ENCODE results near the gene TULP4.
"Not testable (repeated sequence)": the region's sequence is repeated elsewhere in the genome, so short reads cannot be mapped to it uniquely, and the experiment has no call there.

The TULP4 gene

DNA sequence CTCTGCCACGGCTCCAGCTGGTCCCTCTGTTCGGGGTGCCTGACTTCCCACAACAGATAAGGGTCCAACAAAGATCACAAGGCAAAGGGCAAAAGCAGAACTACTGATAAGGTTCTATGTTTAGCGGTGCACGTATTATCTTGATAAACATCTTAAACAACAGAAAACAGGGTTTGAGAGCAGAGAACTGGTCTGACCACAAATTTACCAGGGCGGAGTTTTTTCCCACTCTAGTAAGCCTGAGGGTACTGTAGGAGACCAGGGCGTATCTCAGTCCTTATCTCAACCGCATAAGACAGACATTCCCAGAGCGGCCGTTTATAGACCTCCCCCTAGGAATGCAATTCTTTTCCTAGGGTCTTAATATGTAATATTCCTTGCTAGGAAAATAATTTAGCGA, 14.6 kb upstream of the TULP4 start:
- not testable (repeated sequence) for H3K4me2 ChIP-seq (ENCODE audit: low read length); H3K79me2 ChIP-seq (ENCODE audit: control insufficient read depth, insufficient read depth, low read length); H4K5ac ChIP-seq (ENCODE audit: low read length); H3K9ac ChIP-seq (ENCODE audit: low read length); H4K8ac ChIP-seq (ENCODE audit: low read depth, low read length); DNase-seq; H2AK5ac ChIP-seq (ENCODE audit: low read length); H3K79me1 ChIP-seq (ENCODE audit: low read length); H3K36me3 ChIP-seq (ENCODE audit: control insufficient read depth, insufficient read depth, low read length); H2BK5ac ChIP-seq (ENCODE audit: low read length); H3K27ac ChIP-seq (ENCODE audit: low read depth, low read length); H3K18ac ChIP-seq (ENCODE audit: low read length); H3K4ac ChIP-seq (ENCODE audit: low read depth, low read length); H2BK15ac ChIP-seq (replicated peaks; ENCODE audit: low read depth); H3K4me1 ChIP-seq (ENCODE audit: control insufficient read depth, low read depth, low read length); H3K4me3 ChIP-seq (ENCODE audit: low read length); H3K56ac ChIP-seq (ENCODE audit: low read length); H3K27me3 ChIP-seq (ENCODE audit: insufficient read depth, low read length, poor library complexity); H3K23ac ChIP-seq (ENCODE audit: low read length); H2BK120ac ChIP-seq (ENCODE audit: low read depth, low read length)
- WGBS (ENCODE audit: extremely low coverage, insufficient coverage, low lambda C conversion rate): no CpG with 5 or more reads among the region's 10 CpGs

DNA sequence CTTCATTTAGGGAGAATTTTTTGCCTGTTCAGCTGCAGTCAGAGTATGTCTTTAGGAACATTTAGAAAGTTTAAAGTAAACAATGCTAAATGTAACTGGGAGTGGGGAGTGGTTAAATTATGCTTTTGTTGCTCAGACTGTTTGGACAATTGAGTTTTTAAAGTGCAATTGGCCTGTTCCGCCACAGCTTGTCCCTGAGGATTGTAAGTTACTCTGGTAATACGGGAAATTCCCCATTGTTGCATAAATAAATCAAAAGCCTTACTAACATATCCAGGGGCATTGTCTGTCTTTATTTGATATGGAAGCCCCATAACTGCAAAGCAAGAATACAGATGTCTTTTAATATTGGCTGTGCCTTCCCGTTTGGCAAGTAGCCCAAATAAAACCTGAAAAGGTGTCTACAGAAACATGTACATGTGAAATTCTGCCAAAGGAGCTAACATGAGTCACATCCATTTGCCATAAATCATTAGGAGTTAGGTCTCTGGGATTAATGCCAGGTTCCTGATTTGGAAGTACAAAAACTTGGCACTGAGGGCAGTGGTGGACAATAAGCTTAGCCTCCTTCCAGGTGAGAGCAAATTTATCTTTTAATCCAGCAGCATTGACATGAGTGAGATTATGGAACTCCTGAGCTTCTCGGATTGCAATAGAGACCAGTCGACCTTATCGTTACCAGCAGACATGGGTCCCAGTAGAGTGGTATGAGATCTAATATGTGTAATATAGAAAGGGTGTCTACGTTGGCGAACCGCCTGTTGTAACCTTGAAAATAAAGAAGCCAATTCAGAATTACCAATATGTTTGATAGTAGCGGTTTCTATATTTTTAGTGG, 11.7 kb upstream of the TULP4 start:
- H3K27me3 ChIP-seq (ENCODE audit: insufficient read depth, low read length, poor library complexity); H2BK120ac ChIP-seq (ENCODE audit: low read depth, low read length); H3K79me2 ChIP-seq (ENCODE audit: control insufficient read depth, insufficient read depth, low read length); H3K79me1 ChIP-seq (ENCODE audit: low read length); H4K5ac ChIP-seq (ENCODE audit: low read length); H2BK15ac ChIP-seq (replicated peaks; ENCODE audit: low read depth); H4K8ac ChIP-seq (ENCODE audit: low read depth, low read length); H3K18ac ChIP-seq (ENCODE audit: low read length); H3K23ac ChIP-seq (ENCODE audit: low read length); H3K27ac ChIP-seq (ENCODE audit: low read depth, low read length); H3K4me2 ChIP-seq (ENCODE audit: low read length); H3K36me3 ChIP-seq (ENCODE audit: control insufficient read depth, insufficient read depth, low read length); DNase-seq; H2AK5ac ChIP-seq (ENCODE audit: low read length); H2BK5ac ChIP-seq (ENCODE audit: low read length); H3K4ac ChIP-seq (ENCODE audit: low read depth, low read length); H3K4me1 ChIP-seq (ENCODE audit: control insufficient read depth, low read depth, low read length); H3K4me3 ChIP-seq (ENCODE audit: low read length); H3K9ac ChIP-seq (ENCODE audit: low read length); H3K56ac ChIP-seq (ENCODE audit: low read length): not testable (repeated sequence)
- WGBS (ENCODE audit: extremely low coverage, insufficient coverage, low lambda C conversion rate): no CpG with 5 or more reads among the region's 10 CpGs

DNA sequence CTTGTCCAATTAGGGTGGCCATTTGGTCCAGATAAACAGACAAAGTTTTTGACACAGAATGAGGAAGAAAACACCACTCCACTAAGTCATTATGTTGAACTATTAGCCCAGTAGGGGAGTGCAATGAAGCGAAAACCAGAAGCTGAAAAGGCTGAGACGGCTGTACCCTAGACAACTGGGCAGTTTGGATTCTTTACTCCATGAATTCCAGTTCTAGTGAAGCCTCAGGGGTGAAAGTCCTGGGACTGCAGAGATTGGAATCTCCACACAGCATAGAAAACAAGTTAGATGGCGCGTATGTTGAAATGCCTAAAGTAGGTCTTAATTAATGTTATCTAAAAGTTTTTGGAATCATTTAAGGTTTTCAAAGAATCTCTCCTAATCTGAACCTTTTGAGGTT, 10.7 kb upstream of the TULP4 start:
- not testable (repeated sequence) for H3K23ac ChIP-seq (ENCODE audit: low read length); H4K5ac ChIP-seq (ENCODE audit: low read length); H3K18ac ChIP-seq (ENCODE audit: low read length); H3K27ac ChIP-seq (ENCODE audit: low read depth, low read length); H4K8ac ChIP-seq (ENCODE audit: low read depth, low read length); H3K4ac ChIP-seq (ENCODE audit: low read depth, low read length); H3K56ac ChIP-seq (ENCODE audit: low read length); H2BK15ac ChIP-seq (replicated peaks; ENCODE audit: low read depth); H3K4me2 ChIP-seq (ENCODE audit: low read length); H2BK5ac ChIP-seq (ENCODE audit: low read length); H3K27me3 ChIP-seq (ENCODE audit: insufficient read depth, low read length, poor library complexity); H3K4me3 ChIP-seq (ENCODE audit: low read length); H2BK120ac ChIP-seq (ENCODE audit: low read depth, low read length); H3K79me2 ChIP-seq (ENCODE audit: control insufficient read depth, insufficient read depth, low read length); H3K36me3 ChIP-seq (ENCODE audit: control insufficient read depth, insufficient read depth, low read length); H2AK5ac ChIP-seq (ENCODE audit: low read length); H3K4me1 ChIP-seq (ENCODE audit: control insufficient read depth, low read depth, low read length); DNase-seq; H3K9ac ChIP-seq (ENCODE audit: low read length); H3K79me1 ChIP-seq (ENCODE audit: low read length)
- WGBS (ENCODE audit: extremely low coverage, insufficient coverage, low lambda C conversion rate): no CpG with 5 or more reads among the region's 4 CpGs

- not testable (repeated sequence) for H4K5ac ChIP-seq (ENCODE audit: low read length); H2BK5ac ChIP-seq (ENCODE audit: low read length); H3K18ac ChIP-seq (ENCODE audit: low read length); H3K27ac ChIP-seq (ENCODE audit: low read depth, low read length); H3K4me2 ChIP-seq (ENCODE audit: low read length); H3K56ac ChIP-seq (ENCODE audit: low read length); H3K9ac ChIP-seq (ENCODE audit: low read length); H3K4me3 ChIP-seq (ENCODE audit: low read length); H3K79me1 ChIP-seq (ENCODE audit: low read length); H3K23ac ChIP-seq (ENCODE audit: low read length); DNase-seq; H4K8ac ChIP-seq (ENCODE audit: low read depth, low read length); H2BK15ac ChIP-seq (replicated peaks; ENCODE audit: low read depth); H3K4ac ChIP-seq (ENCODE audit: low read depth, low read length); H3K36me3 ChIP-seq (ENCODE audit: control insufficient read depth, insufficient read depth, low read length); H3K27me3 ChIP-seq (ENCODE audit: insufficient read depth, low read length, poor library complexity); H2AK5ac ChIP-seq (ENCODE audit: low read length); H2BK120ac ChIP-seq (ENCODE audit: low read depth, low read length); H3K4me1 ChIP-seq (ENCODE audit: control insufficient read depth, low read depth, low read length); H3K79me2 ChIP-seq (ENCODE audit: control insufficient read depth, insufficient read depth, low read length)
- WGBS (ENCODE audit: extremely low coverage, insufficient coverage, low lambda C conversion rate): no CpG with 5 or more reads among the region's 7 CpGs
Observed at GRCh38 chr6:158302195-158302796, 10.0 kb upstream of the TULP4 start.

DNA sequence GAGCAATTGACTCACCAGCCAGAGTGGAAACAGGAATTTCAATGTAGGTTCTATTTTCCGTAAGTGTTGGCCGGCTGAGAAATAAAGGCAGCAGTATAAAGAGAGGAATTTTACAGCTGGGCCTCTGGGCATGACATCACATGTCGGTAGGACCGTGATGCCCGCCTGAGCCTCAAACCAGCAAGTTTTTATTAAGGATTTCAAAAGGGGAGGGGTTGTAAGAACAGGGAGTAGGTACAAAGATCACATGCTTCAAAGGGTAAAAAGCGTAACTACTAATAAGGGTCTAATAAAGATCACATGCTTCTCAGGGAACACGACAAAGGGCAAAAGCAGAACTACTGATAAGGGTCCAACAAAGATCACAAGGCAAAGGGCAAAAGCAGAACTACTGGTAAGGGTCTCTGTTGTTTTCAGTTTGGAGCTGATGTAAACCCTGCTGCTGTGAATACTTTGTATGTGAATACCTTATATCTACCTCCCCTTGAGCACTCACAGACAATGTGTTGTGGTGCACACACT, 9.0 kb upstream of the TULP4 start:
- Histone ChIP-seq H3K79me1 (ENCODE audit: low read length) (no peaks in the 10 kb centered on the region), H3K18ac (ENCODE audit: low read length) (no peak overlapping the region), H3K27me3 (ENCODE audit: insufficient read depth, low read length, poor library complexity) (no peaks in the 10 kb centered on the region), H2BK5ac (ENCODE audit: low read length) (no peak overlapping the region), H3K4ac (ENCODE audit: low read depth, low read length) (no peak overlapping the region), H3K56ac (ENCODE audit: low read length) (no peak overlapping the region), H3K23ac (ENCODE audit: low read length) (no peak overlapping the region), H3K27ac (ENCODE audit: low read depth, low read length) (no peak overlapping the region), H2BK120ac (ENCODE audit: low read depth, low read length) (no peak overlapping the region), H3K79me2 (ENCODE audit: control insufficient read depth, insufficient read depth, low read length) (no peaks in the 10 kb centered on the region), H3K36me3 (ENCODE audit: control insufficient read depth, insufficient read depth, low read length) (no peaks in the 10 kb centered on the region), H3K9ac (ENCODE audit: low read length) (no peak overlapping the region), H3K4me1 (ENCODE audit: control insufficient read depth, low read depth, low read length) (no peaks in the 10 kb centered on the region), H2BK15ac (replicated peaks; ENCODE audit: low read depth) (no peak overlapping the region), H3K4me2 (ENCODE audit: low read length) (no peak overlapping the region), H2AK5ac (ENCODE audit: low read length) (no peak overlapping the region), H4K5ac (ENCODE audit: low read length) (no peak overlapping the region), H3K4me3 (ENCODE audit: low read length) (no peak overlapping the region), H4K8ac (ENCODE audit: low read depth, low read length) (no peak overlapping the region)
- DNase-seq: no peak
- no CpG with 5 or more reads among the region's 7 CpGs for WGBS (ENCODE audit: extremely low coverage, insufficient coverage, low lambda C conversion rate)
